Esophagus squamous epithelium (tissue), 4 donors: ENCODE results near the gene MYH3.

Source experiments
- POLR2A ChIP-seq, 4 donors: fragments of 450-650 bp; IDR thresholded peaks; one replicate each; pipeline ENCODE4 v1.6.1; 2017; ENCODE audit warnings: antibody characterized with exemption in 4 of 4, mild to moderate bottlenecking in 4 of 4, moderate library complexity in 3 of 4
- TF ChIP-seq, protein P1 (sequence below), 6 experiments: fragments of 450-650 bp in 4 of 6; fragments of 200-600 bp in 2 of 6; sonication (generic) in 2 of 6; IDR thresholded peaks; one replicate each; pipeline ENCODE4 v1.5.1; 2016 to 2019; ENCODE audit warnings: antibody characterized with exemption in 6 of 6, mild to moderate bottlenecking in 4 of 6, moderate library complexity in 4 of 6

DNA sequence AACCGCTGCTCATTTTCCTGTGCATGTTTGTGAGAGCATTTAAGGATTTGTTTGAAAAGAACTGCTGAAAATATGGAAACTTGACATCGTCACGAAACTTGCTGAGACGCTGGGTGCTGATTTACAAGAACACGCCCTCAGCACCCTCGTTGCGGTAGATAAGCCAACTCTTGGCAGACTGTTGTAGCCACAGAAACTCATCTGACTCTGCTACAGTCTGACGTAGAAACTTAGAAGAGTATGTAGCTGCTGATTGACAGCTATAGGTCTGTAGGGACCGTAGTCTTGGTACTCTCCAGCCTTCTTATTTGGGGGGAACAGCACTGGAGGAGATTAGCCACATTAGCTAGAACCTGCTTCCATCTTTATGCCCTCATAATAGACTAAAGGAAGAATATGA lies 71.6 kb downstream of the MYH3 start:
- TF ChIP-seq, protein P1, sequence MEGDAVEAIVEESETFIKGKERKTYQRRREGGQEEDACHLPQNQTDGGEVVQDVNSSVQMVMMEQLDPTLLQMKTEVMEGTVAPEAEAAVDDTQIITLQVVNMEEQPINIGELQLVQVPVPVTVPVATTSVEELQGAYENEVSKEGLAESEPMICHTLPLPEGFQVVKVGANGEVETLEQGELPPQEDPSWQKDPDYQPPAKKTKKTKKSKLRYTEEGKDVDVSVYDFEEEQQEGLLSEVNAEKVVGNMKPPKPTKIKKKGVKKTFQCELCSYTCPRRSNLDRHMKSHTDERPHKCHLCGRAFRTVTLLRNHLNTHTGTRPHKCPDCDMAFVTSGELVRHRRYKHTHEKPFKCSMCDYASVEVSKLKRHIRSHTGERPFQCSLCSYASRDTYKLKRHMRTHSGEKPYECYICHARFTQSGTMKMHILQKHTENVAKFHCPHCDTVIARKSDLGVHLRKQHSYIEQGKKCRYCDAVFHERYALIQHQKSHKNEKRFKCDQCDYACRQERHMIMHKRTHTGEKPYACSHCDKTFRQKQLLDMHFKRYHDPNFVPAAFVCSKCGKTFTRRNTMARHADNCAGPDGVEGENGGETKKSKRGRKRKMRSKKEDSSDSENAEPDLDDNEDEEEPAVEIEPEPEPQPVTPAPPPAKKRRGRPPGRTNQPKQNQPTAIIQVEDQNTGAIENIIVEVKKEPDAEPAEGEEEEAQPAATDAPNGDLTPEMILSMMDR (IDR thresholded peaks at IDR 0.05) = no peak
- no peak for TF ChIP-seq POLR2A (IDR thresholded peaks at IDR 0.05)
